DND-41 (cell line): ENCODE measurements around the gene PILRB.

Experiments
- ATAC-seq: fragments of 200-7000 bp; cut with Tn5 transposase; 3 replicates; pipeline ENCODE4 v1.9.1; 2021; ENCODE audit warnings: low read depth; ENCODE audit not compliant: insufficient read depth
- DNase-seq: peaks from one replicate; pipeline ENCODE4 v3.0.0-alpha.2; 2020
- H2AFZ ChIP-seq: 2 replicates; pipeline ENCODE4 v1.6.0; 2012; ENCODE audit warnings: low read depth, low read length
- H3K27ac ChIP-seq: 2 replicates; pipeline ENCODE4 v1.5.1; 2012; ENCODE audit warnings: low read length, inconsistent platforms
- H3K27me3 ChIP-seq: fragments of 200-600 bp; sonication (generic); 2 replicates; pipeline ENCODE4 v1.6.0; 2012; ENCODE audit warnings: low read length, mild to moderate bottlenecking, inconsistent platforms; ENCODE audit not compliant: insufficient read depth, poor library complexity
- H3K36me3 ChIP-seq: 2 replicates; pipeline ENCODE4 v1.5.1; 2012; ENCODE audit warnings: low read length, inconsistent platforms; ENCODE audit not compliant: insufficient read depth
- H3K4me1 ChIP-seq: 2 replicates; pipeline ENCODE4 v1.5.1; 2012; ENCODE audit warnings: mild to moderate bottlenecking, low read length; ENCODE audit not compliant: insufficient read depth
- H3K4me2 ChIP-seq: 2 replicates; pipeline ENCODE4 v1.6.0; 2012; ENCODE audit warnings: mild to moderate bottlenecking, moderate library complexity, low read length, inconsistent platforms; ENCODE audit not compliant: insufficient read depth
- H3K4me3 ChIP-seq, 2 experiments: fragments of 200-600 bp in 1 of 2; shearing (Covaris generic) in 1 of 2; 2 replicates each; pipeline ENCODE4 v1.5.1; 2012 to 2016; ENCODE audit warnings: inconsistent platforms in 2 of 2, low read length in 2 of 2, mild to moderate bottlenecking in 2 of 2, low read depth in 1 of 2, moderate library complexity in 1 of 2
- H3K79me2 ChIP-seq: 2 replicates; pipeline ENCODE4 v1.6.0; 2012; ENCODE audit warnings: low read length, inconsistent platforms; ENCODE audit not compliant: insufficient read depth
- H3K9ac ChIP-seq: 2 replicates; pipeline ENCODE4 v1.6.0; 2012; ENCODE audit warnings: low read depth, mild to moderate bottlenecking, inconsistent platforms, low read length, moderate library complexity
- H3K9me3 ChIP-seq: 2 replicates; pipeline ENCODE4 v1.5.1; 2012; ENCODE audit warnings: low read length, moderate library complexity, mild to moderate bottlenecking, inconsistent platforms; ENCODE audit not compliant: insufficient read depth, severe bottlenecking
- H4K20me1 ChIP-seq: 2 replicates; pipeline ENCODE4 v1.6.0; 2012; ENCODE audit warnings: low read length; ENCODE audit not compliant: insufficient read depth
- EZH2 ChIP-seq: IDR thresholded peaks from 3 replicates; pipeline ENCODE4 v1.6.1; 2012; ENCODE audit warnings: borderline replicate concordance, low read depth, mild to moderate bottlenecking, moderate library complexity, low read length, inconsistent platforms; ENCODE audit not compliant: severe bottlenecking
- TF ChIP-seq, protein P1 (sequence below): IDR thresholded peaks from 2 replicates; pipeline ENCODE4 v1.5.1; 2012; ENCODE audit warnings: borderline replicate concordance, low read length, moderate library complexity, mild to moderate bottlenecking; ENCODE audit not compliant: poor library complexity, severe bottlenecking; ENCODE audit errors: extremely low read depth

The PILRB gene

DNA sequence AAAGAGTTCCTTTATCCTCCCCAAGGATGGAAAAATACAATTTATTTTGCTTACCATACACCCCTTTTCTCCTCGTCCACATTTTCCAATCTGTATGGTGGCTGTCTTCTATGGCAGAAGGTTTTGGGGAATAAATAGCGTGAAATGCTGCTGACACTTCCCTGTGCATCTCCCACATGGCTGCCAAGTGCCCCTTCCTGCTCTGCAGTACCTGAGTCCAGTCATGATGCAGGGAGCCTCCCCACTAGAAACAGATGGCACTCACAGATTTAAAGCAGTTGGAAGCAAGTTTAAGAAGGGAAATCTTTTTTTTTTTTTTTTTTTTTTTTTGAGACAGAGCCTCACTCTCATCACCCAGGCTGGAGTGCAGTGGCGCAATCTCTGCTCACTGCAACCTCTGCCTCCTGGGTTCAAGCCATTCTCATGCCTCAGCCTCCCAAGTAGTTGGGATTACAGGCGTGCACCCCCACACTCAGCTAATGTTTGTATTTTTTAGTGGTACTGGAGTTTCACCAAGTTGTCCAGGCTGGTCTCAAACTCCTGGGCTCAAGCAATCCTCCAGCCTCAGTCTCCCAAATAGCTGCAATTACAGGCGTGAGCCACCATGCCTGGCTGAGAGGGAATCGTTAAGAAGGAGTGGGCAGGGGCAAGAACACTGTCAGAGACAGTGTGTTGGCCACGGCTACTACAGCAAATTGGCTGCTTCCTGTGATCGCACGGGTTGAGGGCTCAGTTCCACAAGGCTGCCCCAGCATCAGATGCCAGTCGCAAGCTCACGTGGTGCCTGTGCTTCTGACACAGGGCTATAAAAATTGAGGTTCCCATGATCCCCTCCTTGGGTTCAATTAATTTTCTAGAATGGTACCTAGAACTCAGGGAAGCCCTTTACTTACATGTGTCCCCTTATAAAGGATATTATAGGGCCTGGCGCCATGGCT lies 10.0 kb downstream of the PILRB start:
- TF ChIP-seq EZH2 = no peak
- TF ChIP-seq, protein P1, sequence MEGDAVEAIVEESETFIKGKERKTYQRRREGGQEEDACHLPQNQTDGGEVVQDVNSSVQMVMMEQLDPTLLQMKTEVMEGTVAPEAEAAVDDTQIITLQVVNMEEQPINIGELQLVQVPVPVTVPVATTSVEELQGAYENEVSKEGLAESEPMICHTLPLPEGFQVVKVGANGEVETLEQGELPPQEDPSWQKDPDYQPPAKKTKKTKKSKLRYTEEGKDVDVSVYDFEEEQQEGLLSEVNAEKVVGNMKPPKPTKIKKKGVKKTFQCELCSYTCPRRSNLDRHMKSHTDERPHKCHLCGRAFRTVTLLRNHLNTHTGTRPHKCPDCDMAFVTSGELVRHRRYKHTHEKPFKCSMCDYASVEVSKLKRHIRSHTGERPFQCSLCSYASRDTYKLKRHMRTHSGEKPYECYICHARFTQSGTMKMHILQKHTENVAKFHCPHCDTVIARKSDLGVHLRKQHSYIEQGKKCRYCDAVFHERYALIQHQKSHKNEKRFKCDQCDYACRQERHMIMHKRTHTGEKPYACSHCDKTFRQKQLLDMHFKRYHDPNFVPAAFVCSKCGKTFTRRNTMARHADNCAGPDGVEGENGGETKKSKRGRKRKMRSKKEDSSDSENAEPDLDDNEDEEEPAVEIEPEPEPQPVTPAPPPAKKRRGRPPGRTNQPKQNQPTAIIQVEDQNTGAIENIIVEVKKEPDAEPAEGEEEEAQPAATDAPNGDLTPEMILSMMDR = no peak
- DNase-seq (no peak), ATAC-seq (no peak)
- Histone ChIP-seq H3K9me3 (no peaks in the 10 kb centered on the region), H3K4me3 (no peak overlapping the region), H3K9ac (no peak overlapping the region), H3K36me3 (peaks cover 45% of the 10 kb centered on the region), H2AFZ (no peak overlapping the region), H3K27ac (no peak overlapping the region), H3K27me3 (no peaks in the 10 kb centered on the region), H4K20me1 (peaks cover 3% of the 10 kb centered on the region; the same call in 1 of the 2 replicates), H3K4me2 (no peak overlapping the region), H3K4me1 (peaks cover 13% of the 10 kb centered on the region), H3K79me2 (no peaks in the 10 kb centered on the region)

DNA sequence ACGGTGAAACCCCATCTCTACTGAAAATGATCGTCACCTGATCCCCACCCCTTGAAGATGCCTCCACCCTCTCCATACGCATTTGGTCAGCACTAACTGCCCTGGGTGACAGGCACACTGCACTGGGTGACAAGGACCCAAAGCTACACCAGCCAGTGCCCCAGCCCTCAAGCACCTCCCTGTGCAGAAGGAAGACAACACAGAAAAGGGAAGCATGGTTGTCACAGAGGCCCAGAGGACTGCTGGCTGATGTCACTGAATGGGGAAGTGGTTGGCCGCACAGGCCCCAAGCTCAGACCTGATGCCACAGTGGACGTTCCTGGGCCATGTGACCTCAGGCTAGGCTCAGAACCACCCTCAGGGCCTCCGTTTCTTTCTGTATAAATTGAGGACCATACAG lies 11.2 kb downstream of the PILRB start:
- H4K20me1 ChIP-seq = peaks cover 3% of the 10 kb centered on the region; the same call in 1 of the 2 replicates
- no peak overlapping the region for H3K4me3 ChIP-seq
- DNase-seq (no peak), ATAC-seq (no peak)
- no peak overlapping the region for H3K4me2 ChIP-seq
- peaks cover 40% of the 10 kb centered on the region for H3K36me3 ChIP-seq
- no peak overlapping the region for H2AFZ ChIP-seq
- no peak overlapping the region for H3K27ac ChIP-seq
- H3K9ac ChIP-seq = no peak overlapping the region
- peaks cover 13% of the 10 kb centered on the region for H3K4me1 ChIP-seq
- no peaks in the 10 kb centered on the region for H3K79me2 ChIP-seq
- H3K27me3 ChIP-seq = no peaks in the 10 kb centered on the region
- no peak for TF ChIP-seq EZH2
- TF ChIP-seq, protein P1 = no peak
- H3K9me3 ChIP-seq = no peaks in the 10 kb centered on the region

DNA sequence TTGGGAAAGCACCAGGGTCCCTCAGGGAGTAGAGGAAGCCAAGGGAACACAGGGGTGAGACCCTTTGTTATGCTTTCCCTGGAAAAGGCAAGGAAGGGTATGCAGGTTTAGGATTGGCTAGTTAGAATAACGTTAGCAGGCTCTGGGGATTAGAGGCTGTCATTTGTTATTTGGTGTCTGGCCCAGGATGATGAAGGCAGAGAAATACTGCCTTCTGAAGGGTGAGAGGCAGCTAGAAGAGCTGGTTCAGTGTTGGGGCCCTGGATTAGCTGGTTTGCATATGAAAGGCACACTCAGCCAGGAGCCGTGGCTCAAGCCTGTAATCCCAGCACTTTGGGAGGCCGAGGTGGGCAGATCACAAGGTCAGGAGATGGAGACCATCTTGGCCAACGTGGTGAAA lies 12.4 kb downstream of the PILRB start:
- Histone ChIP-seq H3K27ac (no peak overlapping the region), H3K4me1 (peaks cover 13% of the 10 kb centered on the region)
- no peak for TF ChIP-seq EZH2

DNA sequence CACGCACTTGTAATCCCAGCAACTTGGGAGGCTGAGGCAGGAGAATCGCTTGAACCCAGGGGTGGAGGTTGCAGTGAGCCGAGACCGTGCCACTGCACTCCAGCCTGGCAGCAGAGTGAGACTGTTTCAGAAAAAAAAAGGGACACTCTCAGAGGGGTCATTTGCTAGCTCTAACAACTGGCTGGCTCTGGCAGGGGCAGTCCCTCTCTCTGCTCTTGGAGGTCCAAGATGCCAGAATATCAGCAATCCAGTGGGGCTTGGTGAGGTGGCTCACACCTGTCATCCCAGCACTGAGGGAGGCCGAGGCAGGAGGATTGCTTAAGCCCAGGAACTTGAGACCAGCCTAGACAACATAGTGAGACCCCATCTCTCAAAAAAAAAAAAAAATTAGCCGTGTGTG lies 12.8 kb downstream of the PILRB start:
- no peaks in the 10 kb centered on the region for H3K27me3 ChIP-seq
- no peaks in the 10 kb centered on the region for H3K9me3 ChIP-seq
- ATAC-seq (no peak), DNase-seq (no peak)
- peaks cover 3% of the 10 kb centered on the region; the same call in 1 of the 2 replicates for H4K20me1 ChIP-seq
- H3K4me1 ChIP-seq = peaks cover 13% of the 10 kb centered on the region
- H2AFZ ChIP-seq = no peak overlapping the region
- H3K9ac ChIP-seq = no peak overlapping the region
- TF ChIP-seq EZH2 = no peak
- TF ChIP-seq, protein P1 = no peak
- peaks cover 26% of the 10 kb centered on the region for H3K36me3 ChIP-seq
- H3K79me2 ChIP-seq = no peaks in the 10 kb centered on the region
- H3K4me2 ChIP-seq = no peak overlapping the region
- H3K4me3 ChIP-seq = no peak overlapping the region
- H3K27ac ChIP-seq = no peak overlapping the region

More for the DNA sequence above, 12.4 kb downstream of the PILRB start:
- Histone ChIP-seq H3K9ac (no peak overlapping the region), H3K9me3 (no peaks in the 10 kb centered on the region), H3K4me3 (no peak overlapping the region), H3K4me2 (no peak overlapping the region), H2AFZ (no peak overlapping the region), H4K20me1 (peaks cover 3% of the 10 kb centered on the region; the same call in 1 of the 2 replicates), H3K27me3 (no peaks in the 10 kb centered on the region), H3K79me2 (no peaks in the 10 kb centered on the region), H3K36me3 (peaks cover 30% of the 10 kb centered on the region)
- no peak for ATAC-seq
- DNase-seq = no peak
